HG03432 (cell line): Measurements from ENCODE around the gene UNC119B.

ENCODE experiments used
- ATAC-seq: cut with Tn5 transposase; IDR thresholded peaks from one replicate; pipeline ENCODE4 v1.9.1; 2021; ENCODE audit warnings: mild to moderate bottlenecking, moderate library complexity; ENCODE audit not compliant: unreplicated experiment

The UNC119B gene

DNA sequence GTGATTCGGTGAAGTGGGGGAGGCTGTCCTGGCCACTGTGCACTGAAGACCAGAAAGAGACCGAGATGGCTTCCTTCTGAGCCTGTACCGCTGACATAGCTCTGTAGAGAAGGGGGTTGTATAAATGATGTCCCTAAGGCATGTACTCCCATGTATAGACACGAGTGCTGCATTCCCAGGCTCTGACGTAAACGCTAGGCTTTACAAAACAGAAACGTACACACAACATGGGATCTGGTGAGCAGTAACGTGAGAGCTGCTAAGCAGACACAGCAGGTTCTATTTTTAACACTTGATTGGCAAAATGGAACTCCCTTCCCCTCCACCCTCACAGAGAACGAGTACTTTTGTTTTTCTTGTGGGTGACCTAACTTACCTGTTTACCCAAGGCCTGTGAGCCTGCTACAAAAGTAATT, 51.3 kb downstream of the UNC119B start:
- no peak for ATAC-seq

DNA sequence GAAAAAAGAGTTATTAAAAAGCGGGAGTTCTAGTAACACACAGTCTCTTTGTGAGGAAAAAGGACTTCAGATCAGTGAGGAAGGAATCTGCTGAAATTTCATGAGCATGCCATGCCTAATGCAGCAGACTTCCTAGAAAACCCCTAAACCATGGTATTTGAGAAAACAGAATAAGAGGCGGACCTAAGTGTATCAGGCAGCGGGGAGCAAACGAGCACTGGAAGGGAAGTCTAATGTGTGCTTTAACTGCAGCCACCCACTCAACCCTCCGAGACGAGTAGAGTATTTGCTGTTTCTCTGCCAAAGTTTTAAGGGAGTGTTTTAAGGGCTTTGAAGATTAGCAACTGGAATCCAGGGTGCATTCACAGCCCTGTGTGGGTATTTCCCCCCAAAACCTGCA, 51.8 kb downstream of the UNC119B start:
- ATAC-seq = no peak

DNA sequence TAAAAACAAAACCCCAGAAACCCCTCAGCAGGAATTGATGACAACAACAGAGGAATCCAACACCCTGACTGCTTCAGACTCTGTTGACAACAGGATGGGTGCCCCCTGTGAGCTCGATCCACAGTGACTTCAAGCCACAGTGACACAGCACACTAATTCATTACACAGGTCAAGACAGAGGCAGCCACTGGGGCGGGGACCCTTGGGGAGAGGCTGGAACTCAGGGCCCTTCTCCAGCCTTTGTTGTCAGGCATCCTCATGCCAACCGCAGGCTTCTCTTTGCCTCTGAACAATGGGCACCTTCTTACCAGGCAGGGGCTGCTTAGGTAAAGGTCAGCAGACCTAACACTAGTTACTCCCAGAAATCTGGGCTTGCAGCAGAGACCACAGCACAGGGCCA, 53.0 kb downstream of the UNC119B start:
- ATAC-seq = no peak

DNA sequence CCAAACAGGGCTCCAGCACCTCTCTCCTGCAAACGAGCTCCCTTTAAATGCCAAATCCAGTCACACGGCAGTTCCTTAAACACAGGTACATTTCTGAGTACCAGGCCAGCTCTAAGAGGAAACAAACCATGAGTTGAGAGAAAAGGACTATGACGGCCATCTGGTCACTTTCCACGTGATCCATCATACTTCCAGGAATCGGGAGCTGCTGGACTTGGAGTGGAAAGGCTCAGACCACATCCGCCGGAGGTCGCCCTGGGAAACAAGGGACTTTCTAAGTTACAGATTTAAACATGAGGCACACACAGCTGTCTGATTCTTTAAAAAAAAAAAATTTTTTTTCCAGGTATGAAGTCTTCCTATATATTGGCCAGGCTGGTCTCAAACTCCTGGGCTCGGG, 54.6 kb downstream of the UNC119B start:
- no peak for ATAC-seq

DNA sequence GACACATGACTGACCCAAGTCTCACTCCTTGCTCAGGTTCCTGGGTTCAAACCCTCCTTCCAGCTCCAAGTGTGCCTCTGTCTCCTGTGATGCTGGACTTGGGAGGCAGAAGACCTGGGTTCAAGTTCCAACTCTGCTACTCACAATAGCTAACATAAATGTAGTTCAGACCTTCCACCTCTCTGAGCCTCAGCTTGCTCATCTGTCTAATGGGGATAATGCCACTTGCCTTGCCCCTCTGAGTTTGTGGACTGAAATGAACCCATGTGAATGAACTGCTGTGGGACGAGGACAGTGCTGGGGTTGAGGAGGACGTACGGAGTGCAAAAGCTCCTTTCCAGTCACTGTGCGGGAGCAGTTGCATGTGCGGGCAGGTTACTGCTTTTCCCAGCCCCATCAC, 56.3 kb downstream of the UNC119B start:
- no peak for ATAC-seq

- ATAC-seq = no peak
These were observed 57.1 kb downstream of the UNC119B start for GRCh38 chr12:120767071-120768024.

GRCh38 chr12:120771097-120771496, 60.8 kb downstream of the UNC119B start:
- ATAC-seq = no peak
